HG02943 (cell line): Measurements from ENCODE around the gene CDKAL1.
"Not testable (repeated sequence)": the region's sequence is repeated elsewhere in the genome, so short reads cannot be mapped to it uniquely, and the experiment has no call there.

ENCODE experiments used
- ATAC-seq: cut with Tn5 transposase; IDR thresholded peaks from one replicate; pipeline ENCODE4 v1.9.1; 2021; ENCODE audit warnings: mild to moderate bottlenecking, low read depth, moderate library complexity; ENCODE audit not compliant: unreplicated experiment

The CDKAL1 gene

DNA sequence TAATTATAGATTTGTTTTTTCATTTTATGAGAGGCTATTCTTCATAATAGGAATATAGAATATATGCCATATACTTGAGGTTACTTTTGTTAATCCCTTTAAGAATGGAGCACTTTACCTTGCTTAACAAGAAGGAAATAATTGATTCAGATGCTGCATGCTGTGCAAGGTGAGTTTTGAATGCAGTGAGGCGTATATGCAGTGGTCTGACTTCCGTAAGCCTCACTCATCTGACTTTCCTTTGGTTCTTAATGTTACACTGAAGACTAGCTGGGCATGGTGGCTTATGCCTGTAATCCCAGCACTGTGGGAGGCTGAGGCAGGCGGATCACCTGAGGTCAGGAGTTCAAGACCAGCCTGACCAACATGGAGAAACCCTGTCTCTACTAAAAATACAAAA lies 191.0 kb downstream of the CDKAL1 start:
- ATAC-seq, result not testable (repeated sequence)

DNA sequence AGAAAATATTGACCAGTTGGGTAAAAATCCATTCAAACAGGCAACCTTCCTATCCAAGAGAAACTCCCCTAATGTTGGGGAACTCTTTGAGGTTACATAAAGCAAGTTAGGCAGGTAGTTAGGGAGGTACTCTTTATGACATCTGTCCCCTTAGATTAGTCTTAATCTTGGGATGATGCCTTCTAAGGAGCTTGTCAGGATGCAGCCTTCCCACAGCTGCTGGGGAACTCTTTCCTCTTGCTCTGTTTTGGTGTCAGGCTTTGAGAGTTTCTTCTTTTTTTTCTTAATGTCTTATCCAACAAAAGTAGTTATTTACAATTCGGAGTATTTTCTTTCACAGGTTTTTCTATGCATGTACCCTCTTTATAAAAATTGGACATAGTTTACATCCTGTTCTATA lies 194.8 kb downstream of the CDKAL1 start:
- ATAC-seq, result no peak

DNA sequence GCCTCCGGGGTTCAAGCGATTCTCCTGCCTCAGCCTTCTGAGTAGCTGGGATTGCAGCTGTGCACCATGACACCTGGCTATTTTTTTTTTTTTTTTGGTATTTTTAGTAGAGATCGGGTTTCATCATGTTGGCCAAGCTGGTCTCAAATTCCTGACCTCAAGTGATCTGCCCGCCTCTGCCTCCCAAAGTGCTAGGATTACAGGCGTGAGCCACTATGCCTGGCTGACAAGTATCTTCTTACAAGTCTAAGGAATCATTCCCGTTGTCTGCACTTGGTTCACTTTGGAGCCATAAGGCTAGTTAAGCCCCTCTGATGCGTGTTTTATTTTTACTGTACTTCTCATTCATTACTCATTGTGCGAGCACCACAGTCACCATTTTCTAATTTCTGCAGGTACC lies 198.1 kb downstream of the CDKAL1 start:
- ATAC-seq, result not testable (repeated sequence)

DNA sequence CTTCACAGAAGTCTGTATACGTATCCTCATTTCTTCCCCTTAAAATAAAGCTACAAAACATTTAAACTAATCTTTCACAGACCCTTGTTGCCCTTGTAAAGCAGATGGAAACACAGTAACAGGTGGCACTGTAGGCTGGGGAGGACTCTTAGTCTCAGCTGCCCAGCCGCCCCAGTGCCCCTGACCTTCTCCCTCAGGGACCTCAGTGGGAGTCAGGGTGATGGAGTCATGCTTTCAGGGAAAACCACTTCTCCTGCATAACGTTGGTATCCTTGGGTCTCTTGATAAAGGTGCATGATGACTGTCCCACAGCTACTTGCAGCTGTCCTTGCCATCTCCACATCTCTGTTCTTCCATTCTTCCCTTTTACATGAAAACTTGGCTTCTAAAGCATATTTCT lies 198.6 kb downstream of the CDKAL1 start:
- ATAC-seq, result no peak

DNA sequence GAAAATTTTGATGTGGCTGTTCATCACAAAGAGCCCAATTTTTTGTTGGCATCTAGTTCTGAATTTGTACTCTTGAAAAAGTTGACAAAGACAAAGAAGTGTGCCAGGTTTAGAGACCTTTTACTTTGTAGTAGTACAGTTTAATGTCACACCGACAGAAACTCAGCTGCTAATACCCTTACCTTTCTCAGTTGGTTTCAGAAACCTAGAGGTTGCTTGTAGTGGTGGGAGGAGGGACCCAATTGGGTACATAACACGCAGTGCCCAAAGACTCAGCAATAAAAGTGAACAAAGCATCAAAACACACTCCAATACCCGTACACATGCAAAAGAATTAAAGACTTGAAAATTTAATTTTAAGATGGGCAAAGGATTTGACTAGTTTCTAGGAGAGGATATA lies 203.7 kb downstream of the CDKAL1 start:
- no peak for ATAC-seq

DNA sequence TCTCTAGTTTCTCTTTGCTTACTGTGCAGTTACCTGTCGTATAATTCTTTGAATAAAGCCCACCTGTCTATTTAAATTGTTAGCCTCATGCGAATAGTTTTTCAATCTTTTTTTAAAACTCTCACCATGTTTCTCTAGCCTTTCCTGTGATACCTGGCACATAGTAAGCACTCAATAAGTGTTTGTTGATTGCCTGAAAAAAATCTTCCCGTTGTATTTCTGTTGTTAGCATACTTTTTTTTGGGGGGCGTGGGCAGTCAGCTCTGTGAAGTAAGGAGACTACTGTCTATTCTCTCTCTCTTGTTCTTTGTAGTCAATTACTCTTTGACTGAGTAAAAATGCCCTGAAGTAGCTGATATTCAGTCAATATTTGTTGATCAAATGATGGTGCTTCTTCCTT lies 205.8 kb downstream of the CDKAL1 start:
- ATAC-seq, result no peak

DNA sequence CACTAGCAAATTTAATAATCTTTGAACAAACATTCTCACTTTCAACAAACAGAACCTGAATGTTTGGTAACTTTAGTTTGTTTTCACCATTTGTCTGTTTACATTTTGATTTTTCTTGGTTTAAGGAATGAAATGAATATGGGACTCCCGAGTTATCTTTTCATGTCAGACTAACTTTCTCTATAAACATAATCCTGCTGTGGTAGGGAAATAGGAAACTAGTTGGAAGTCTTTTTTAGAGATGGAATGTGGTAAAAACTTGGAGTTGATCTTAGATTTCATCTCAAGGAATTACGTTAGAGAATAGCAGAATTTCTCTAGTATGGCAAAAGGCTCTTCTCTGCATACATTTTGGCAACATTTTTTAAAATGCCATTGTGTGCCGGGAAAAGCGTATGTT lies 206.5 kb downstream of the CDKAL1 start:
- ATAC-seq, result no peak

DNA sequence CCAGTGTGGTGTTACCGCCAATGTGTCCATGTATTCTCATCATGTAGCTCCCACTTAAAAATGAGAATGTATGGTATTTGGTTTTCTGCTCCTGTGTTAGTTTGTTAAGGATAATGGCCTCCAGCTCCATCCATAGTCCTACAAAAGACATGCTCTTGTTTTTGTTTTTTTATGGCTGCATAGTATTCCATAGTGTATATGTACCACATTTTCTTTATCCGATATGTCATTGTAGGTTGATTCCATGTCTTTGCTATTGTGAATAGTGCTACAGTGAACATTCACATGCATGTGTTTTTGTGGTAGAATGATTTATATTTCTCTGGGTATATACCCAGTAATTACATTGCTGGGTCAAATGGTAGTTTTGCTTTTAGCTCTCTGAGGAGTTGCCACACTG lies 207.2 kb downstream of the CDKAL1 start:
- no peak for ATAC-seq

DNA sequence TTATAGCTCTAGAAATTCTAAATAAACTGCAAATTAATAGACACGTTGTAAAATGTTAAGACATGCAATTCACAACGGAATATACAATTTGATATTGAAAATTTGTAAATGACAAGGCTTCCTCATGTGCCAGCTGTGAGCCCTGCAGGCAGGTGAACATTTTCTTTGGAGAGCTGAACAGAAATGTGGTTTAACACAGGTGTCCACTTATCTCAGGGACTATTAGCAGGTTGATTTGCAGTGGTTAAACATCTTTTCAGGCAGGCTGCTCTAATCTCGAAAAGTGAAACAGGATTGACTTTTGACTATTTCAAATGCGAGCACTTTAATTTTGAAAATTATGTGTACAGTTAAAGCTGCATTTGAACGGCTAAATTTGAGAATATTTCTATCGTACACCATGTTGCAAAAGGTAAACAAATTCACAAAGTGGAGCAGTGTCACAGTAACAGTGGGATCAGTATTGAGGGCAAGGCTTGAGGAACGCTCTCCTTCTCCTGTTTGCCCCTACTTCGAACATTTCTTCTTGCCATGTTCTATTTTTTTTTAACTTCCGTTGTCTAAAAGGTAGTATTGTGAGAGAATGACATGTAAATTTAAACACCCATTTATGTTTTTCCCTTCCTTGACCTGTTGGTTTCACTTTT lies 210.8 kb downstream of the CDKAL1 start:
- ATAC-seq, result no peak

DNA sequence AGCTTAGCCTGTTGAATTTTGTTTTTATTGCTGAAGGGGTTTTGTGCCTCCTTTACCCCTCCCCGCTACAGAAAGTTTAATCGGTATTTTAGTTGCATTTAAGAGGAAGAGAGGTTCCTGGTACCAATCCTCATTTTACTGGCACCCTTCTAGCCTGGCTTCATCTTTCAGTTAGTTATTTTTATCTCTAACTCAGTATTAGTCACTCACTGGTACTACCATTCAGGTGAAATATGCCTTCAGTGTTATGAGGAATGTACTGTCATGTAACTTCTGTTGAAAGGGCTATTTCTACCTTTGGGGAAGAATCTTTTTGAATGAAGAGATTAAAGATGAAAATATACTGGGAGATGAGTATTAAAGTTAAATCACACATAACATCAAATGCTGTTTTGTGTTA lies 211.8 kb downstream of the CDKAL1 start:
- no peak for ATAC-seq

DNA sequence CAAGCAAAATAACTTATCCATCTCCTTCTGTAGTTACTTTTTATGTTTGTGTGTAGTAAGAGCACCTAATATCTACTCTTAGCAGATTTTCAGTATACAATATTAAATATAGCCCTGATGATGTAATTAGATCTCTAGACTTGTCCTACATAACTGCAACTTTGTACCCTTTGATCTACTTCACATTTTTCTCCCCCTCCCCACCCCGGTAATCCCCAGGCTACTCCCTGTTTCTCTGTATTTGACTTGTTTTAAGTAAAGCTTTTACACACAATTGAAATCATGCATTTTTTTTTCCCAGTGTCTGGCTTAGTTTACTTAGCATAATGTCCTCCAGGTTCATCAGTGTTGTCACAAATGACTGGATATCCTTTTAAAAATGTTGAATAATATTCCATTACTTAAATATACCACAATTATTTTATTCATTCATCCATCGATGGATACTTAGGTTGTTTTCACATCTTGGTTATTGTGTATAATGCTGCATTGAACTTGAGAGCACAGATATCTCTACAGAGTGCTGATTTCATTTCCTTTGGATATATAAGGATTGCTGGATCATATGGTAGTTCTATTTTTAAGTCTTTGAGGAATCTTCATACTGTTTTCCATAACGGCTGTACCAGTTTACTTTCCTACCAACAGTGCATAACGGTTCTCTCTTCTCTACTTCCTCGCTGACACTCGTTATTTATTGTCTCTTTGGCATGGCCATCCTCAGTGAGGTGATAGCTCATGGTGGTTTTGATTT lies 212.7 kb downstream of the CDKAL1 start:
- no peak for ATAC-seq

DNA sequence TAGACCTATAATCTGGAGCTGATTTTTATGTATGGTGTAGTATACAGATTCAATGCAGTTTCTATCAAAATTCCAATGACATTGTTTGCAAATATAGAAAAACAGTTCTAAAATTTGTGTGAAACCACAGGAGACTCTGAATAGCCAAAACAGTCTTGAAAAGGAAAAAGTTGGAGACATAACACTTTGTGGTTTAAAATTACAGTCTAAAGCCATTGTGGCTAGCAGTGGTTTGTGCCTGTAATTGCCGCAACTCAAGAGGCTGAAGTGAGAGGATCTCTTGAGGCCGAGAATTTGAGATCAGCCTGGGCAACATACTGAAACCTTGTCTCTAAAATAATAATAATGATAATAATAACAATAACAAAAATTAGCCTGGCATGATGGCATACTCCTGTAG lies 213.7 kb downstream of the CDKAL1 start:
- no peak for ATAC-seq

DNA sequence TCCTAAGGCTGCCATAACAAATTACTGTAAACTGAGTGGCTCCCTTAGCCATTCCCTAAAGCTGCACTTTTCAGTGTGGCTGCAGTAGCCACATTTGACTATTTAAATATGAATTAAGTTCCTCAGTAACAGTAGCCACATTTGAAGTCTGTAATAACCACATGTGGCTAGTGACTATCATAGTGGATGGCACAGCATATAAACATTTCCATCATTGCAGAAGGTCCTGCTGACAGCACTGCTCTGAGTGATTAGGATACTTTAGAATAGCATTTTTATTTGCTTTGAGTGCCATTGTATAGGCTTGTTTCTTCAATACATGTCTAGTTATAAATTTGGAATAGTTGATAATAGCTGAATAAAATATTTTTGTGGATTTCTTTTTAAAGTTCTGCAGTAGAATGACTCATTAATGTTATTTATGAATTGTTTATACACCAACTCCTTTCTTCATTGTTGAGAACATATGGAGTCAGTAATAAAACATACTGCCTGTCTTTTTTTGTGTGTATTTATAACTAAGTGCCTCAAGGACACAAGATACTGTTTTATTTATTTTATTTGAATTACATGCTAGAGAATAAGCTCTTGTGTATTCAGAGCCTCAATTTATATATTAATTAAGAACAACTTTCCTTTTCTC lies 217.2 kb downstream of the CDKAL1 start:
- ATAC-seq, result no peak

DNA sequence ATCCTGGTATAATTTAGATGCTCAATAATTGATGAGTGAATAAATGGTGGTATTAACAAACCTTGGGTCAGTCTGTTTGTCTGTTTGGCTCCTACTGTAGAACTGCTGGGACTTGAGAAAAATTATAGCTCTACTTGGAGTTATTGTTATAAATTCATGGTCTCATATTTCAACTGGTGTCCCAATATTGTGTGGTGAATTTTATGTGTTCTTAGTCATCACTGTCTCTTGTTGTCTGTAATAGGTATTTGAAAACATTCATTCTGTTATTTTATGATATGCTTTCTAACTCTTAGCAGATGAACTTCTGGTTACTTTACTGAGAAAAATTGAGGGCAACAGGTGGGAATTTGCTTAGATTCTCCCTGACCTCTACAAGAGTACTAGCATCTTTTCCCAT lies 221.4 kb downstream of the CDKAL1 start:
- ATAC-seq, result no peak

DNA sequence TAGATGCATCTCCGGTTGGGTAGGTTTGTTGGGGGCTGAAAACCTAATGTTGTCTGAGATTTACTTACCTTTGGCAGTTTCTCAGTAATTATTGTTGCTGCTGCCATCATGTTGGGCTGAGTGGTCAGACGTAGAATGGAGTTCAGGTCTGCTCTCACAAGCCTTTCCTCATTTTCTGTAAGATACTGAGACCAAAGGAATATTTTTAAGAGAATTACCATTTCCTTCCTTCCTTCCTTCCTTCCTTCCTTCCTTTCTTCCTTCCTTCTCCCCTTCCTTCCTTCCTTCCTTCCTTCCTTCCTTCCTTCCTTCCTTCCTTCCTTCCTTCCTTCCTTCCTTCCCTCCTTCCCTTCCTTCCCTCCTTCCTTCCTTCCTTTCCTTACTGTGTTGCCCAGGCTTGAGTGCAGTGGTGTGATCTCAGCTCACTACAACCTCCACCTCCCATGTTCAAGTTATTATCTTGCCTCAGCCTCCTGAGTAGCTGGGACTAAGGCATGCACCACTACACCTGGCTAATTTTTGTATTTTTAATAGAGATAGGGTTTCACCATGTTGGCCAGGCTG lies 222.4 kb downstream of the CDKAL1 start:
- not testable (repeated sequence) for ATAC-seq

DNA sequence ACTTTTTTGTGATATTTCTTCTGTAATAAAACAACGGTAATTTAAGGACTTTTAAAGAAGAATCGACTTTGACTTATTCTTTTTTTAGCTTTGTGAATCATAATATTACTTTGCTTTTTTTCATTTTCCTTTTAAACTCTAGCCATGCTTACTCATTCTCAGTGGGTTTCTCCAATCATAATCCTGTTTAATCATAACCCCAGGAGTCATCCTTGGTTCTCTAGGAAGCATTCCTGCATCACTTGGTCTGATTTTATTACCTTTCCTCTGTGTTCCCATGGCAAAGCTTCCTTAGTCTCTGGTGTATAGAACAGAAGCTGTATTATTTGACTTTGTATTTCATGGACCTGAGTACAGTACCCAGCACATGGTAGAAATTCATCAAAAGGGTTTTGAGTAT lies 223.5 kb downstream of the CDKAL1 start:
- ATAC-seq, result no peak

DNA sequence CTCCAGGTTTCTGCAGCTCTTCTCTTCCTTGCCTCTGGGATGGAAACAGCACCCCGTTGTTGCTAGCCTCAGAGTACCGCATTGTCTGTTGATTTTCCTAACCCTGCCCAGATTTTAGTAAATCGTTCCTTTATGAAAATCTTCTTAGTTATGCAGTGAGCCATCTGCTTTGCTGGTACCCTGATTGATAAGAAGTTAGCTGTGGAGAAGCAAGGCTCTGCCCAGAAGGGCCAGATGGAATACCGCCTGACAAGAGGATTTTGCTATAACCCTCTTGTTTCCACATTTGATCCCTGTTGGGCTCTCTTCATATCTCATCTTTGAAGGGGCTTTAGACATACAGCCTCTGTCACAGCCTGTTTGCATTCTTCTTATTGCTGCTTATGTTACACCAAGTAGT lies 229.0 kb downstream of the CDKAL1 start:
- no peak for ATAC-seq

DNA sequence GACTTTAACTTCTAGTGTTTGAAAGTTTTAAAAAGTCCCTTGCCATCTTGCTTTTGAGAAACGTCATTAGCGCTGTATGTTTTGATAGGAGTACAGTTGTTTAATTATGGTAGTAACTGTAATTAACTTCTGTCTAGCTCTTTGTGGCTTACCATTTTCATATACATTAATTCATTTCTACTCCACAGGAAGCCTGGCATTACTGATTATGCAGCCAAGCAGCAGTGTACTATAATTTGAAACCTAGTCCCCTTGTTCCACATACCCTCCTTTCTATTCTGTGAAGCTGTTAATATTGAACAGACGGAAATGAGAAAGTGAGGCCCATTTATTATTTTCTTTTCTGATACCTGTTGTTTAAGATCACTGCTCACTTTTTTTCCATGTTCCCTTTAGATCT lies 235.4 kb downstream of the CDKAL1 start:
- ATAC-seq, result no peak

DNA sequence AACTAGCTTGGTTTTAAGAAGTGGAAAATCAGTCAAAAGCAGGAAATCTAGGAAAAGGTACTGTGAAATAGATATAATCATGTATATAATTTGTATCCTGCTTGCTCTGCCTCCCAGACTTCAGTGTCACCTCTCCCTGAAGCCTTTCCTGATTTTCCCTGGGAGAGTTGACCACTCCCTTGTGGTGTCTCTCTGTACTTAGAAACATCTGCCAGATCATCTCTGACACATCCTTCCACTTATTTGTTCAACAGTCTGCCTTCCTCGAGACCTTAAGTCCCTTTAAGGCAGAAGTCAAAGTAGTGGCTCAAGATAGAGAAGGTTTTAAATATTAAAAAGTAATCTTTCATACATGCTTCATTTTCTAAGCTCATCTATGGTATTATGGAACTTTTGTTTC lies 236.5 kb downstream of the CDKAL1 start:
- no peak for ATAC-seq

DNA sequence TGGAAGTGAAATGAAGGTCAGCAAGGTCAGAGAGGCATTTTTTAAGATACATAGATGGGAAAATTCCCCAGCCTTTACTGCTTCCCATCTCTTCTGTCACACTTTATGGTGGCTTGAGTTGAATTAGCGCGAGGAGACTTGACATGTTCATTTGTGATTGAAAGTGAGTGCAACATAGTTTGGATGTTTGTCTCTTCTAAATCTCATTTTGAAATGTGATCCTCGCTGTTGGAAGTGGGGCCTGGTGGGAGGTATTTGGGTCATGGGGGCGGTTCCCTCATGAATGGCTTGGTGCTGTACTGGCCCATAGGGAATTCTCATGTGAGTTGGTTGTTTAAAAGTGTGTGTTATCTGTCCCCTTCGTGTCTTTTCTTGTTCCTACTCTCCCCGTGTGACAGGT lies 237.2 kb downstream of the CDKAL1 start:
- no peak for ATAC-seq

DNA sequence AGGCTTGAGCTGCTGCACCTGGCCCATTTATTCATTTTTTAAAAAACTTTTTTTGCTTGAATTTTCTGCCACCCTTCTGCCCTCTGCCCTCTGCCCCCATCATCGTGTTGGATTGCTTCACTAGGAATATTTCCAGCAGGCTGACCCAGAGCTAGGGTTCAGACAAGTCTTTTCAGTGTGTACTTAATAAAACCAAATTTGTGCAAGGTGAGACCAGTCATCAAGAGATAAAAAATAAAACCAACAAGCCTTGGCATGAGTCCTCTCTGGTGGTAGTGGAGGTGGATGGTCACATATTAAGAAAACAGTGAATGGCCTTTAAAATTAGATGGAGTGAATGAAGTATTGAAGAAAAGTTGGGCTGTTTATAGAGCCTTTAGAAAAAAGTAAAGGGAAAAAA lies 239.6 kb downstream of the CDKAL1 start:
- no peak for ATAC-seq

DNA sequence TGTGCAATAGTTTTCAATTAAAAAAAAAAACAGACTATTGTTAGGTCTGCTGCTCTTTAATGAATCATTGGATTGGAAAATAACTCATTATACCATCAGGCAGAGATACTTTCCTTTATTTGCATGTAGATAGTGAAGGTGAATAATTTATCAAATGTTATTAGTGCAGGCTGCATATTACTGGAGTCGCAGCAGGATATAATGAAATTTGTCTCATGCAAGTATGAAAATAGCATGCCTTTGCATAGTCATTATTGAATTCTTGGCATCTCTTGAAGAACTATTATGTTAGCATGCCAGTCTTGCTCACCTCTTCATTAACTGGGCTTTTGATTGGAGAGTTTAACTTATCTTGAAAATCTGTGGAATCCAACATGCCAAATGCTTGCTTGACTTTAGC lies 241.7 kb downstream of the CDKAL1 start:
- ATAC-seq, result no peak
